IMR-90 (cell line): Measurements from ENCODE around the gene RASGRF1. TPM values are rescaled to one million over a fixed set of nuclear protein-coding genes. Genes with fewer than 3 reads are reported as not detected.

Experiments used
- ATAC-seq: fragments of 200-7000 bp; cut with Tn5 transposase; 2 replicates; pipeline ENCODE4 v1.9.1; 2020; ENCODE audit warnings: low read depth, mild to moderate bottlenecking, moderate library complexity
- BruUV-seq: library from RNA; stranded (reverse); fragments of 400-500 nt; replicated peaks from 2 replicates; lab custom pipeline; 2021; lab: Mats Ljungman, UMichigan
- CTCF ChIA-PET: fragments of 300-600 bp; formaldehyde crosslinking; extraction: SDS; loops from one replicate; lab custom pipeline; 2021; ENCODE audit warnings: antibody characterized with exemption; lab: Yijun Ruan, JAX
- POLR2A ChIA-PET: fragments of 300-600 bp; sonication (Branson Sonifier 250); formaldehyde crosslinking; loops from one replicate; lab custom pipeline; 2022; ENCODE audit warnings: antibody characterized with exemption; ENCODE audit not compliant: unreplicated experiment; lab: Charles Lee
- DNase-seq: peaks from one replicate; pipeline ENCODE4 v3.0.0; 2013
- H2AFZ ChIP-seq: replicated peaks from 2 replicates; pipeline ENCODE3; 2013; ENCODE audit warnings: low read length, mild to moderate bottlenecking; ENCODE audit not compliant: poor library complexity
- H2AK5ac ChIP-seq: 2 replicates; pipeline ENCODE4 v1.6.1; 2013; ENCODE audit warnings: low read depth, low read length, inconsistent platforms
- H2AK9ac ChIP-seq: replicated peaks from 2 replicates; pipeline ENCODE3; 2013; ENCODE audit warnings: mild to moderate bottlenecking, low read depth, low read length, moderate library complexity; ENCODE audit not compliant: poor library complexity
- H2BK120ac ChIP-seq: 2 replicates; pipeline ENCODE4 v1.6.1; 2013; ENCODE audit warnings: low read depth, low read length, inconsistent platforms
- H2BK15ac ChIP-seq: 3 replicates; pipeline ENCODE4 v1.6.1; 2013; ENCODE audit warnings: low read depth, low read length, inconsistent platforms
- H2BK20ac ChIP-seq: 2 replicates; pipeline ENCODE4 v1.6.1; 2013; ENCODE audit warnings: low read depth, mild to moderate bottlenecking, inconsistent platforms, low read length, moderate library complexity
- H2BK5ac ChIP-seq: 2 replicates; pipeline ENCODE4 v1.6.1; 2013; ENCODE audit warnings: mild to moderate bottlenecking, low read depth, low read length, inconsistent platforms; ENCODE audit not compliant: poor library complexity, severe bottlenecking
- H3K14ac ChIP-seq: replicated peaks from 2 replicates; pipeline ENCODE4 v1.6.1; 2013; ENCODE audit warnings: low read depth, low read length, inconsistent platforms
- H3K18ac ChIP-seq: 2 replicates; pipeline ENCODE4 v1.6.1; 2013; ENCODE audit warnings: low read depth, low read length, control low read depth
- H3K23ac ChIP-seq: 2 replicates; pipeline ENCODE4 v1.6.1; 2013; ENCODE audit warnings: low read depth, low read length, inconsistent platforms
- H3K27ac ChIP-seq: 2 replicates; pipeline ENCODE4 v1.5.1; 2013; ENCODE audit warnings: mild to moderate bottlenecking, control low read depth, low read length; ENCODE audit not compliant: insufficient read depth
- H3K27me3 ChIP-seq: 2 replicates; pipeline ENCODE4 v1.6.1; 2013; ENCODE audit warnings: low read length; ENCODE audit not compliant: control insufficient read depth, insufficient read depth
- H3K36me3 ChIP-seq: 2 replicates; pipeline ENCODE4 v1.6.1; 2013; ENCODE audit warnings: low read length, mixed read lengths; ENCODE audit not compliant: control insufficient read depth, insufficient read depth
- H3K4ac ChIP-seq: 2 replicates; pipeline ENCODE4 v1.6.1; 2013; ENCODE audit warnings: low read depth, low read length, inconsistent platforms
- H3K4me1 ChIP-seq: 2 replicates; pipeline ENCODE4 v1.6.1; 2013; ENCODE audit warnings: low read length, mixed read lengths; ENCODE audit not compliant: control insufficient read depth, insufficient read depth
- H3K4me2 ChIP-seq: 2 replicates; pipeline ENCODE4 v1.6.1; 2013; ENCODE audit warnings: low read depth, mild to moderate bottlenecking, control low read depth, low read length, moderate library complexity
- H3K4me3 ChIP-seq: 2 replicates; pipeline ENCODE4 v1.5.1; 2013; ENCODE audit warnings: low read depth, mild to moderate bottlenecking, control low read depth, low read length, moderate library complexity; ENCODE audit not compliant: insufficient read depth
- H3K56ac ChIP-seq: 2 replicates; pipeline ENCODE4 v1.6.1; 2013; ENCODE audit warnings: low read length, inconsistent platforms; ENCODE audit not compliant: insufficient read depth; ENCODE audit errors: extremely low read depth
- H3K79me1 ChIP-seq, 2 experiments: 2 replicates each; pipeline ENCODE4 v1.6.1; 2013; ENCODE audit warnings: low read length in 2 of 2, inconsistent platforms in 1 of 2, low read depth in 1 of 2
- H3K9ac ChIP-seq: 2 replicates; pipeline ENCODE4 v1.6.1; 2013; ENCODE audit warnings: low read depth, low read length, control low read depth
- H3K9me1 ChIP-seq: 2 replicates; pipeline ENCODE4 v1.6.1; 2013; ENCODE audit warnings: low read length, inconsistent platforms; ENCODE audit not compliant: insufficient read depth
- H3K9me3 ChIP-seq: 2 replicates; pipeline ENCODE4 v1.6.1; 2013; ENCODE audit warnings: low read length; ENCODE audit not compliant: control insufficient read depth, insufficient read depth
- H4K20me1 ChIP-seq: 2 replicates; pipeline ENCODE4 v1.6.1; 2013; ENCODE audit warnings: low read length, inconsistent platforms; ENCODE audit not compliant: insufficient read depth
- H4K5ac ChIP-seq: 2 replicates; pipeline ENCODE4 v1.6.1; 2013; ENCODE audit warnings: mild to moderate bottlenecking, low read depth, low read length, control low read depth
- H4K8ac ChIP-seq, 2 experiments: 2 replicates each; pipeline ENCODE4 v1.6.1; 2013; ENCODE audit warnings: low read depth in 2 of 2, low read length in 2 of 2, control low read depth in 1 of 2, inconsistent platforms in 1 of 2
- H4K91ac ChIP-seq: 2 replicates; pipeline ENCODE4 v1.6.1; 2013; ENCODE audit warnings: low read depth, low read length, inconsistent platforms; ENCODE audit not compliant: insufficient read depth
- BHLHE40 ChIP-seq: fragments of 150-350 bp; IDR thresholded peaks from 2 replicates; pipeline ENCODE4 v1.6.1; 2016; ENCODE audit warnings: mild to moderate bottlenecking, low read depth, low read length
- CEBPB ChIP-seq: IDR thresholded peaks from 2 replicates; pipeline ENCODE4 v1.6.1; 2012; ENCODE audit warnings: low read depth, low read length, improper control_type of control experiment
- CTCF ChIP-seq: conservative IDR thresholded peaks from 2 replicates; pipeline ENCODE4 v1.5.1; 2012; ENCODE audit warnings: mild to moderate bottlenecking, low read depth, low read length, improper control_type of control experiment
- ELK1 ChIP-seq: fragments of 150-350 bp; IDR thresholded peaks from 2 replicates; pipeline ENCODE4 v1.6.1; 2016; ENCODE audit warnings: low read depth, mild to moderate bottlenecking, low read length, moderate library complexity, borderline replicate concordance
- FOS ChIP-seq: fragments of 150-350 bp; IDR thresholded peaks from 2 replicates; pipeline ENCODE4 v1.6.1; 2016; ENCODE audit warnings: low read depth, low read length
- MAZ ChIP-seq: IDR thresholded peaks from 2 replicates; pipeline ENCODE4 v1.6.1; 2012; ENCODE audit warnings: low read depth, mild to moderate bottlenecking, low read length, improper control_type of control experiment, moderate library complexity, borderline replicate concordance
- MXI1 ChIP-seq: IDR thresholded peaks from 2 replicates; pipeline ENCODE4 v1.6.1; 2012; ENCODE audit warnings: low read depth, mild to moderate bottlenecking, low read length, moderate library complexity, borderline replicate concordance
- NFE2L2 ChIP-seq: fragments of 150-350 bp; IDR thresholded peaks from 2 replicates; pipeline ENCODE4 v1.6.1; 2016; ENCODE audit warnings: low read depth, mild to moderate bottlenecking, low read length
- POLR2A ChIP-seq: IDR thresholded peaks from 2 replicates; pipeline ENCODE4 v1.6.1; 2012; ENCODE audit warnings: mild to moderate bottlenecking, low read depth, low read length
- RAD21 ChIP-seq: IDR thresholded peaks from 2 replicates; pipeline ENCODE4 v1.6.1; 2012; ENCODE audit warnings: low read length, improper control_type of control experiment
- RFX5 ChIP-seq: IDR thresholded peaks from 2 replicates; pipeline ENCODE4 v1.8.0; 2012; ENCODE audit warnings: low read depth, mild to moderate bottlenecking, low read length, moderate library complexity
- USF2 ChIP-seq: fragments of 150-350 bp; IDR thresholded peaks from 2 replicates; pipeline ENCODE4 v1.6.1; 2017; ENCODE audit warnings: mild to moderate bottlenecking, antibody characterized with exemption, low read length, low read depth
- WGBS, 2 experiments: methylation state at CpG; one replicate each; pipeline versions ENCODE4 v1.1.5 to v1.1.7; 2013; ENCODE audit warnings: missing lambda C conversion rate in 2 of 2; ENCODE audit not compliant: insufficient read length in 1 of 2; ENCODE audit errors: extremely low coverage in 2 of 2; 5-methylcytosine and 5-hydroxymethylcytosine counted together
- dilution Hi-C: fragments of 300-500 bp; cut with HindIII; formaldehyde crosslinking; loops from one replicate; pipeline ENCODE4 v1.14.3; 2018; ENCODE audit warnings: low sequenced_read_pairs; ENCODE audit not compliant: unreplicated experiment
- in situ Hi-C: fragments of 300-500 bp; cut with MboI; formaldehyde crosslinking; loops from 3 replicates; pipeline ENCODE4 v1.14.3; 2019; ENCODE audit warnings: low sequenced_read_pairs, inconsistent platforms, mixed read lengths
- intact Hi-C: fragments of 100-400 bp; cut with micrococcal nuclease; formaldehyde crosslinking; loops from 2 replicates; pipeline ENCODE4 v1.10.0; 2022
- polyA plus RNA-seq, 3 experiments: library from polyadenylated mRNA; depleted of rRNA; stranded (reverse); fragments of >200 nt; gene quantifications; 2 replicates each; pipeline ENCODE4 v1.2.3, GENCODE V29; 2012; ENCODE audit warnings: low replicate concordance in 1 of 3
- total RNA-seq: library from RNA; depleted of rRNA; stranded (reverse); fragments of >200 nt; gene quantifications from 2 replicates; pipeline ENCODE4 v1.2.3, GENCODE V29; 2012

The RASGRF1 gene
- total and polyA plus RNA-seq, 2 of the 4 experiments (the other 2 are of a cell fraction): under 0.01 to 0.15 TPM

GRCh38 chr15:79059081-79059572 is 31.5 kb downstream of the RASGRF1 start:
- H4K91ac ChIP-seq: no peak overlapping the region
- intact Hi-C loops (no loop called here), dilution Hi-C loops (no loop called here), in situ Hi-C loops (no loop called here)
- no peak overlapping the region for H3K27ac ChIP-seq
- TF ChIP-seq POLR2A (no peak), CTCF (no peak), CEBPB (no peak), ELK1 (no peak), RAD21 (no peak), NFE2L2 (no peak), MAZ (no peak), BHLHE40 (no peak), MXI1 (no peak), USF2 (no peak), RFX5 (no peak), FOS (no peak)
- ChIA-PET POLR2A (no interaction called here), CTCF (no interaction called here)
- no peaks in the 10 kb centered on the region for H3K9me3 ChIP-seq
- no peak overlapping the region for H2BK5ac ChIP-seq
- peaks cover 11% of the 10 kb centered on the region for H3K27me3 ChIP-seq
- no peaks in the 10 kb centered on the region for H3K9me1 ChIP-seq
- DNase-seq (no peak), ATAC-seq (no peak)
- no peak overlapping the region for H2AK5ac ChIP-seq
- H3K4me3 ChIP-seq: no peak overlapping the region
- H4K20me1 ChIP-seq: no peaks in the 10 kb centered on the region
- H3K14ac ChIP-seq: no peak overlapping the region
- H2AK9ac ChIP-seq: no peak overlapping the region
- no TSS peak for BruUV-seq
- H3K79me1 ChIP-seq: no peaks in the 10 kb centered on the region
- H2AFZ ChIP-seq: no peak overlapping the region
- no peak overlapping the region for H3K18ac ChIP-seq
- H2BK15ac ChIP-seq: no peak overlapping the region
- H3K9ac ChIP-seq: no peak overlapping the region
- H4K8ac ChIP-seq: no peak overlapping the region
- no peak overlapping the region for H3K4ac ChIP-seq
- H3K56ac ChIP-seq: no peak overlapping the region
- no peak overlapping the region for H3K4me2 ChIP-seq
- no peaks in the 10 kb centered on the region for H3K36me3 ChIP-seq
- H2BK120ac ChIP-seq: no peak overlapping the region
- WGBS, 2 experiments: no CpG with 5 or more reads among the region's 1 CpG
- no peak overlapping the region for H4K5ac ChIP-seq
- no peaks in the 10 kb centered on the region for H3K4me1 ChIP-seq
- no peak overlapping the region for H2BK20ac ChIP-seq
- H3K23ac ChIP-seq: no peak overlapping the region
